ENCODE measurements around the gene PCK2. TPM values are rescaled to one million over a fixed set of nuclear protein-coding genes. Genes with fewer than 3 reads are reported as not detected.

The PCK2 gene
- total and polyA plus RNA-seq, 12 donors, result 0.75 to 7.3 (median 2.6) TPM

DNA sequence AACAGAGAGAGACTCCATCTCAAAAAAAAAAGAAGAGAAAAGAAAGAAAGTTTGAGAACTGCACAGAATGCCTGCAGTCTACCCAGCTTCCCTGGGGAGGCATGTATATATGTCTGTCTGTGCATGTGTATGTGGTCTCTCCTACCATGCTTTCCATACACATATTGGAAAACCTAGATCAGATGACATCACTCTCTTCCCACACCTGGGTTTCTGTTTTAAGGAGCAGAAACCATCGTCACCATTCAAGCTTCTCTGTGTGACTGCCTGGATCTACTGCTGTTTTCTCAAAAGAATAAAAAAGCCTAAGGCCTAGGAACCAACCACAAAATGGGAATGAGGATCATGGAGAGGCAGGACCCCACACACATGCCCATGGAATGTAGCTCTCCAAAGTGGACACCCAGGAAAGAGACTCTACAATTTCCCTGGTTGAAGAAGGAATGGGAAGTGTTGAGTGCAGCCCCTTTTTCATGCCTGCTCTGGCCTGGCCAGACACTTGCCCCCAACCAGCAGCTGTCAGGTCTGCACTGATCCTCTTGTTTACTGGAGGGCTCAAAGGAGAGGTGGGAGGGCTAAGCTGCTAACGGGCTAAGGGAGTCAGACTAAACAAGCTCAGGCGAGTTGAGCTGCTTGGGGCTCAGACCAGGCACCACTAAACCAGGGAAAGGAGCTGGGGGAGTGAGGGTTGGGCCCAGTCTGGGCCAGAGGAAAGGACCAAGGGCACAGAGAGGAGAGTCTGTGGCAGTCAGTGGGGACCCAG lies 7.7 kb upstream of the PCK2 start:
- H3K9me3 ChIP-seq, result no peaks in the 10 kb centered on the region

GRCh38 chr14:24087004-24087403 lies 7.1 kb upstream of the PCK2 start:
- Histone ChIP-seq H3K27ac (no peak overlapping the region), H3K9me3 (no peaks in the 10 kb centered on the region), H3K4me3 (no peak overlapping the region), H3K27me3 (peaks cover 0 to 11% (median 0%) of the 10 kb centered on the region in 7 donors), H3K4me1 (peaks cover 0 to 8% (median 0%) of the 10 kb centered on the region in 9 donors), H3K36me3 (no peaks in the 10 kb centered on the region)
- TF ChIP-seq CTCF (IDR thresholded peaks at IDR 0.05), result no peak
- DNase-seq, result no peak
- no peak for ATAC-seq
- intact Hi-C loops (cut with DNase I), result loop anchor here in 1 of 10 donors (10.0 kb wide), 1 partner anchor 102 kb away; the partner anchor contains the start of gene DHRS4L2
- WGBS, 2 donors, result 72 to 74% methylated on average over 1 of the region's 1 CpG

More for the DNA sequence above, 7.7 kb upstream of the PCK2 start:
- no peak for TF ChIP-seq CTCF (IDR thresholded peaks at IDR 0.05)
- H3K36me3 ChIP-seq, result no peaks in the 10 kb centered on the region
- H3K4me1 ChIP-seq, result peaks cover 0 to 11% (median 5%) of the 10 kb centered on the region in 9 donors
- H3K27me3 ChIP-seq, result peaks cover 0 to 17% (median 0%) of the 10 kb centered on the region in 7 donors
- WGBS, 2 donors, result 78 to 83% methylated on average over 3 of the region's 3 CpGs
- H3K27ac ChIP-seq, result no peak overlapping the region
- DNase-seq (no peak), ATAC-seq (no peak)
- H3K4me3 ChIP-seq, result no peak overlapping the region
- intact Hi-C loops (cut with DNase I), result loop anchor here in 1 of 10 donors (10.0 kb wide), 1 partner anchor 102 kb away; the partner anchor contains the start of gene DHRS4L2

DNA sequence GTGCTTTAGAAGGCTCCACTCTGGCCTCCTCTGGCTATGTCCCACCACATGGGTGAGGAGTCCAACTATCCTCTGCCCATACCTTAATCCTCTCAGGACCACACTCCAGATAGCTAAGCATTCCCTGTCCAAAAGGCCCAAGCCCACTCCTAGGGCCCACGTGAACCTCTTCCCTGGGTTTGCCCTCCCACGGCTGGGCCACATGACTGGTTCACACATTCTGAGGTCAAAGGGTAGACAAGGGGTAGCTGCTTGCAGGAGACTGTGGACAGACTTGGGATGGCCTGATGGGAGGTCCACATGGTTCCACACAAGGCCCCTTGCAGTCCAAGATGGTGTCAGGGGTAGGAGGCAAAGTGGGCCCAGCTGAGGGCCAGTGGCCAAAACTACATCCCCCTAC lies 6.0 kb upstream of the PCK2 start:
- intact Hi-C loops (cut with DNase I), result loop anchor here in 3 of 10 donors (2.0 to 10.0 kb wide), 2 partner anchors 29 to 103 kb away; partner anchors contain the start of gene DHRS4L2 (in 1 of the 3)
- Histone ChIP-seq H3K36me3 (no peaks in the 10 kb centered on the region), H3K9me3 (no peaks in the 10 kb centered on the region), H3K4me1 (peaks cover 0 to 19% (median 0%) of the 10 kb centered on the region in 9 donors), H3K4me3 (no peak overlapping the region), H3K27me3 (peaks cover 0 to under 1% (median 0%) of the 10 kb centered on the region in 7 donors), H3K27ac (no peak overlapping the region)
- DNase-seq, result no peak
- TF ChIP-seq CTCF (IDR thresholded peaks at IDR 0.05), result no peak
- 80 to 86% methylated on average over 2 of the region's 2 CpGs for WGBS, 2 donors
- no peak for ATAC-seq

GRCh38 chr14:24089890-24090289 lies 4.2 kb upstream of the PCK2 start:
- H3K9me3 ChIP-seq, result no peaks in the 10 kb centered on the region
- 84 to 89% methylated on average over 6 of the region's 6 CpGs for WGBS, 2 donors
- H3K27me3 ChIP-seq, result no peaks in the 10 kb centered on the region
- H3K4me1 ChIP-seq, result peaks cover 0 to 30% (median 12%) of the 10 kb centered on the region in 9 donors
- DNase-seq (no peak), ATAC-seq (no peak)
- intact Hi-C loops (cut with DNase I), result loop anchor here in 9 of 10 donors (1.0 to 10.0 kb wide), 7 partner anchors 31 to 105 kb away; partner anchors contain the start of gene DHRS4L2 (in 2 of the 9)
- TF ChIP-seq CTCF (IDR thresholded peaks at IDR 0.05), result no peak
- no peak overlapping the region for H3K27ac ChIP-seq
- H3K36me3 ChIP-seq, result no peaks in the 10 kb centered on the region
- H3K4me3 ChIP-seq, result no peak overlapping the region
